Astrocyte (in vitro differentiated cells and primary cell): ENCODE results near the gene URGCP. TPM values are rescaled to one million over a fixed set of nuclear protein-coding genes. Genes with fewer than 3 reads are reported as not detected.
A peak's percentile ranks its signal among the peaks of the same experiment; 100 is the strongest.

Experiments used
- DNase-seq: peaks from one replicate; pipeline ENCODE4 v3.0.0-alpha.2; 2010; ENCODE audit warnings: low read depth
- FAIRE-seq: peaks from 2 replicates; lab custom pipeline; 2011; peaks lifted over from hg19 to GRCh38; lab: Jason Lieb, UNC
- H2AFZ ChIP-seq: 2 replicates; pipeline ENCODE4 v1.6.0; 2012; ENCODE audit warnings: low read depth, low read length, inconsistent platforms
- H3K27ac ChIP-seq: 2 replicates; pipeline ENCODE4 v1.5.1; 2011; ENCODE audit warnings: low read depth, low read length, inconsistent platforms
- H3K27me3 ChIP-seq: 2 replicates; pipeline ENCODE4 v1.6.0; 2011; ENCODE audit warnings: low read length, inconsistent platforms; ENCODE audit not compliant: insufficient read depth
- H3K36me3 ChIP-seq: 2 replicates; pipeline ENCODE4 v1.5.1; 2011; ENCODE audit warnings: low read length, inconsistent platforms; ENCODE audit not compliant: insufficient read depth
- H3K4me1 ChIP-seq: 2 replicates; pipeline ENCODE4 v1.5.1; 2011; ENCODE audit warnings: low read length, inconsistent platforms; ENCODE audit not compliant: insufficient read depth
- H3K4me2 ChIP-seq: 2 replicates; pipeline ENCODE4 v1.6.0; 2012; ENCODE audit warnings: low read length, inconsistent platforms
- H3K4me3 ChIP-seq: 2 replicates; pipeline ENCODE4 v1.5.1; 2011; ENCODE audit warnings: low read depth, mild to moderate bottlenecking, low read length, inconsistent platforms; ENCODE audit not compliant: insufficient read depth
- H3K79me2 ChIP-seq: 2 replicates; pipeline ENCODE4 v1.6.0; 2012; ENCODE audit warnings: mild to moderate bottlenecking, low read length, inconsistent platforms; ENCODE audit not compliant: insufficient read depth
- H3K9ac ChIP-seq: 2 replicates; pipeline ENCODE4 v1.6.0; 2012; ENCODE audit warnings: mild to moderate bottlenecking, low read length, inconsistent platforms
- H3K9me3 ChIP-seq: 2 replicates; pipeline ENCODE4 v1.5.1; 2012; ENCODE audit warnings: low read depth, mild to moderate bottlenecking, low read length, inconsistent platforms; ENCODE audit not compliant: insufficient read depth
- H4K20me1 ChIP-seq: 2 replicates; pipeline ENCODE4 v1.6.0; 2012; ENCODE audit warnings: low read length, inconsistent platforms; ENCODE audit not compliant: insufficient read depth
- H3K27ac Mint-ChIP-seq: one replicate; pipeline ENCODE4 v1.8.0; 2021; ENCODE audit warnings: mild to moderate bottlenecking, mixed read lengths; ENCODE audit not compliant: unreplicated experiment
- H3K27me3 Mint-ChIP-seq: one replicate; pipeline ENCODE4 v1.8.0; 2021; ENCODE audit warnings: low read depth, mixed read lengths; ENCODE audit not compliant: unreplicated experiment
- H3K36me3 Mint-ChIP-seq: one replicate; pipeline ENCODE4 v1.8.0; 2021; ENCODE audit warnings: low read depth, mixed read lengths; ENCODE audit not compliant: unreplicated experiment
- H3K4me1 Mint-ChIP-seq: one replicate; pipeline ENCODE4 v1.8.0; 2021; ENCODE audit warnings: low read depth, mixed read lengths; ENCODE audit not compliant: unreplicated experiment
- H3K4me3 Mint-ChIP-seq: one replicate; pipeline ENCODE4 v1.8.0; 2021; ENCODE audit warnings: mild to moderate bottlenecking, moderate library complexity, mixed read lengths; ENCODE audit not compliant: unreplicated experiment
- H3K9me3 Mint-ChIP-seq: one replicate; pipeline ENCODE4 v1.8.0; 2021; ENCODE audit warnings: mild to moderate bottlenecking, mixed read lengths; ENCODE audit not compliant: unreplicated experiment
- EZH2 ChIP-seq: IDR thresholded peaks from 2 replicates; pipeline ENCODE4 v1.6.1; 2012; ENCODE audit warnings: mild to moderate bottlenecking, low read length, inconsistent platforms; ENCODE audit not compliant: insufficient read depth
- total RNA-seq: library from RNA; stranded (reverse); gene quantifications from 2 replicates; pipeline ENCODE4 v1.2.1, GENCODE V29; 2021
- TF ChIP-seq, protein P1 (sequence below): IDR thresholded peaks from 2 replicates; pipeline ENCODE4 v1.5.1; 2011; ENCODE audit warnings: low read depth, mild to moderate bottlenecking, inconsistent platforms, low read length, moderate library complexity; ENCODE audit not compliant: insufficient read depth

Gene URGCP
- total RNA-seq, 1 donor from 2014 or later = 23.0 TPM

DNA sequence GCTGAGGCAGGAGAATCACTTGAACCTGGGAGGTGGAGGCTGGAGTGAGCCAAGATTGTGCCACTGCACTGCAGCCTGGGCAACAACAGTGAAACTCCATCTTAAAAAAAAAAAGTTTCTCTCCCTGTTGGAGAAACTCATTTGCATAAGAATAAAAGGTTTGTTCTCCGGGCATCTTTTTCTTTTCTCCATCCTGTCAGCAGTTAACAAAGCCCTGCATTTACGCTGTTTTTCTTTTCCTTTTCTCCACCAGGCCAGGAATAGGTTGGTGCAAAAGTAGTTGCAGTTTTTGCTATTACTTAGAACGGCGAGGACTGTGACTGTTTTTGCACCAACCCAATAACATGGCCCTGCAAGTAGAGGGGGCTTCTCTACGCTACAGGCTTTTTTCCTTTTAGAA, 9.5 kb upstream of the URGCP start:
- no peak overlapping the region for H3K4me2 ChIP-seq
- no peaks in the 10 kb centered on the region for H3K79me2 ChIP-seq
- H3K4me1 Mint-ChIP-seq = no peaks in the 10 kb centered on the region
- H3K27me3 ChIP-seq = no peaks in the 10 kb centered on the region
- no peaks in the 10 kb centered on the region for H3K36me3 ChIP-seq
- H3K27ac Mint-ChIP-seq = no peak overlapping the region
- H3K4me1 ChIP-seq = no peaks in the 10 kb centered on the region
- H4K20me1 ChIP-seq = no peaks in the 10 kb centered on the region
- no peak for TF ChIP-seq EZH2
- TF ChIP-seq, protein P1, sequence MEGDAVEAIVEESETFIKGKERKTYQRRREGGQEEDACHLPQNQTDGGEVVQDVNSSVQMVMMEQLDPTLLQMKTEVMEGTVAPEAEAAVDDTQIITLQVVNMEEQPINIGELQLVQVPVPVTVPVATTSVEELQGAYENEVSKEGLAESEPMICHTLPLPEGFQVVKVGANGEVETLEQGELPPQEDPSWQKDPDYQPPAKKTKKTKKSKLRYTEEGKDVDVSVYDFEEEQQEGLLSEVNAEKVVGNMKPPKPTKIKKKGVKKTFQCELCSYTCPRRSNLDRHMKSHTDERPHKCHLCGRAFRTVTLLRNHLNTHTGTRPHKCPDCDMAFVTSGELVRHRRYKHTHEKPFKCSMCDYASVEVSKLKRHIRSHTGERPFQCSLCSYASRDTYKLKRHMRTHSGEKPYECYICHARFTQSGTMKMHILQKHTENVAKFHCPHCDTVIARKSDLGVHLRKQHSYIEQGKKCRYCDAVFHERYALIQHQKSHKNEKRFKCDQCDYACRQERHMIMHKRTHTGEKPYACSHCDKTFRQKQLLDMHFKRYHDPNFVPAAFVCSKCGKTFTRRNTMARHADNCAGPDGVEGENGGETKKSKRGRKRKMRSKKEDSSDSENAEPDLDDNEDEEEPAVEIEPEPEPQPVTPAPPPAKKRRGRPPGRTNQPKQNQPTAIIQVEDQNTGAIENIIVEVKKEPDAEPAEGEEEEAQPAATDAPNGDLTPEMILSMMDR = no peak
- no peak overlapping the region for H3K4me3 Mint-ChIP-seq
- H2AFZ ChIP-seq = no peak overlapping the region
- DNase-seq = no peak
- peaks cover 11% of the 10 kb centered on the region for H3K9me3 Mint-ChIP-seq
- H3K27ac ChIP-seq = no peak overlapping the region
- no peaks in the 10 kb centered on the region for H3K27me3 Mint-ChIP-seq
- H3K4me3 ChIP-seq = no peak overlapping the region
- no peak for FAIRE-seq
- H3K9ac ChIP-seq = no peak overlapping the region
- no peaks in the 10 kb centered on the region for H3K9me3 ChIP-seq
- H3K36me3 Mint-ChIP-seq = peaks cover 10% of the 10 kb centered on the region

DNA sequence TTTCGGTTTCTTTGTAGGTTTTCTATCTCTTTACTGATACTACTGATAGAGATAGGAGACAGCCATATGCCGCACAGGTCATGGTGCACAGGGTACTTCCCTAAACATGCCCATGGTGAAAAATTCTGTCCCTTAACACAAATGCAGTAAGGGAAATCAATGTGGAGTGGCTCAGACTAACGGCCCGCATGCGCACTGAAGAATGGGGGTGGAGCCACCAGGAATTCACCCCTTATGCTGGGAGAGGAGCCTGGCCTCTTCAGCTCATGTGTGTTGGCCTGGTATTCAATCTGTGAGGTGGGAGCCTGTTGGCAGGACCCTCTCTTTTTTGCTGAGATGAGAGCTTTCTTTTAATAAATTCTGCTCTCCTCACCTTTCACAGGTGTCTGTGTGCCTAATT, 8.4 kb upstream of the URGCP start:
- FAIRE-seq (no peak), DNase-seq (no peak)
- Histone ChIP-seq H3K4me2 (no peak overlapping the region), H3K9me3 (no peaks in the 10 kb centered on the region), H3K4me1 (no peaks in the 10 kb centered on the region), H4K20me1 (no peaks in the 10 kb centered on the region), H3K27me3 (no peaks in the 10 kb centered on the region), H3K27ac (no peak overlapping the region), H3K4me3 (no peak overlapping the region), H2AFZ (no peak overlapping the region), H3K79me2 (no peaks in the 10 kb centered on the region), H3K9ac (no peak overlapping the region), H3K36me3 (no peaks in the 10 kb centered on the region)
- Mint-ChIP-seq H3K4me1 (no peaks in the 10 kb centered on the region), H3K27ac (no peak overlapping the region), H3K9me3 (peaks cover 11% of the 10 kb centered on the region), H3K4me3 (no peak overlapping the region), H3K36me3 (peaks cover 10% of the 10 kb centered on the region), H3K27me3 (no peaks in the 10 kb centered on the region)
- TF ChIP-seq, protein P1 = no peak
- TF ChIP-seq EZH2 = no peak

DNA sequence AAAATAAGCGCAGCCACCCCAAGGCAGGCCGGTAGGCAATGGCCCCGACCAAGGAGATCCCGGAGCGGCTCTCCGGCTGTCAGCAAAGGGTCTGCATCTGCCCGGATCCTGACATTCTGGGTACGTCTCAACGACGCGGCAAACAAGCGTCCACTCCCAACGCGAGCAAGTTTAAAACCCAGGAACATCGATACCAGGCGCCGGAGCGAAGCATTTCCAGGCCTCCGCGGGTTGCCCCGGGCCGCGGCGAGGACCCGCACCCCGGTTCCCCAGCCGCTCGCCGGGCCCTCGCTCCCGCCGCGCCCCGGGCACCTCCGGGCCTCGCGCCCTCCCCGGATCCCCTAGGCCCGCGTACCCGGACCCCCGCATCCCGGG, 453 bp downstream of the URGCP start:
- DNase-seq = peak; percentile 41
- Histone ChIP-seq H4K20me1 (peaks cover 43% of the 10 kb centered on the region), H3K36me3 (no peaks in the 10 kb centered on the region), H3K4me3 (peak overlapping the region; percentile 71), H2AFZ (peak overlapping the region; percentile 64), H3K27me3 (no peaks in the 10 kb centered on the region), H3K79me2 (peaks cover 54% of the 10 kb centered on the region), H3K9ac (peak overlapping the region; percentile 89), H3K9me3 (no peaks in the 10 kb centered on the region), H3K4me1 (peaks cover 13% of the 10 kb centered on the region), H3K4me2 (peak overlapping the region; percentile 85), H3K27ac (peak overlapping the region; percentile 69)
- Mint-ChIP-seq H3K9me3 (no peaks in the 10 kb centered on the region), H3K27ac (peak overlapping the region; percentile 89), H3K27me3 (no peaks in the 10 kb centered on the region), H3K36me3 (peaks cover 2% of the 10 kb centered on the region), H3K4me3 (peak overlapping the region; percentile 97), H3K4me1 (no peaks in the 10 kb centered on the region)
- TF ChIP-seq EZH2 = no peak
- TF ChIP-seq, protein P1 = no peak
- no peak for FAIRE-seq
